SK-N-DZ (cell line): Measurements from ENCODE around the gene CEACAM18.
"Not testable (repeated sequence)": the region's sequence is repeated elsewhere in the genome, so short reads cannot be mapped to it uniquely, and the experiment has no call there.

Experiments
- DNase-seq: peaks from one replicate; pipeline ENCODE4 v3.0.0-alpha.2; 2015; ENCODE audit warnings: low spot score

The CEACAM18 gene

GRCh38 chr19:51493776-51494175, 15.4 kb downstream of the CEACAM18 start:
- no peak for DNase-seq

GRCh38 chr19:51497666-51498065, 19.3 kb downstream of the CEACAM18 start:
- no peak for DNase-seq

GRCh38 chr19:51500931-51501330, 22.6 kb downstream of the CEACAM18 start:
- not testable (repeated sequence) for DNase-seq

DNA sequence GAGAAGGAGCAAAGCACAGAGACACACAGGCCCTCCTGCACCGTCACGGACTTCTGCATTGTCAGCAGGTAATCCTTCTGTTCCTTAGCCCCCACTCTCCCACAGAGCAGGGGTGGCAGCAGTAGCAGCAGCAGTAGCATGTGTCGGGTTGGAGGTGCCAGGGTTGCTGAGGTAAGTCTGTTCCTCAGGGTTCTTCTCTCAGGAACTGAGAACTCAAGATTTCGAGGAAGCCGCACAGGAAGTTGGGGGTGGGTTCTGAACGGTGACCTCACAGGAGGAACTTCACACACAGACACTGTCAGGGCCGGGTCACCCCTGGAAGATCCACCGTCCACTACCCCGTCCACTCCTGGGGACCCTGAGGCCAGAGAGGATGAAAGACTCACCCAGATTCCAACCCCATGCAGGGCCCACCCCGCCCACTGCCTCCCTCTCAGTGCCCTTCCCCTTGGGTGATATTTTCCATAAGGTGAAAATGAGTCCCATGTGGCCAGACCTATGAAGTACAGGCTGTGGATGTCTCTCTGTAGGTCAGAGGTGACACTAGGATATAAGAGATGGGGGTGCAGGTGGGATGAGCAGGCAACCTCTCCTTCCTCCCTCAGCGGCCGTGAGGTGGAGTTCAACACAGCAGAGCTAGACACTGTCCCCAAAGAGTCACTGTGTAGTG, 23.4 kb downstream of the CEACAM18 start, which contains the start of gene SIGLEC12:
Gene SIGLEC12 (minus strand): TSS at position 207 of the 670 bp plus-strand sequence. CDS start 67 bp downstream, at position 140.
- DNase-seq = no peak

DNA sequence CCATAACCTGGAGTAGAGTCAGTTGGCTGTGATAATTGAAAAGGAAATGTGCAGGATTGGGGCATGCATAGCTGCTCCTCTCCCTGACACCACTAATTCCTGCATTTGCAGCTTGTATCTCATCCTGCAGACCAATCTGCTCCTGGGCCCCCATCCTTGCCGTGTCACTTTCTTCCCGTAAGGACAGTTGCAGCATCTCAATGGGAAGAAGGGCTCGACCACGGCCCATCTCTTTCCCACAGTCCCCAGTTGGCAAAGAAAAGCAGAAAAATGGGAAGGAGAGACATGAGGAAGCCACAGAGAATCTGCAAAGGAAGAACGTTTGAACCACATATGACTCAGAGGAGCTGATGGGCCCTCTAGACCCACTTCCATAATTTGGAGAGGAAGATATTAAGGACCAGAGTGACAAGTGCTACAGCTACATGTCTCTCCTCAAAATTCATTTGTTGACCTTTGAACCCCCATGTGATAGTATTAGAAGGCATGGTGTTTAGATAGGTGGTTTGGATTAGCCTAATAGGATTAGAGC, 25.0 kb downstream of the CEACAM18 start:
- DNase-seq = no peak

DNA sequence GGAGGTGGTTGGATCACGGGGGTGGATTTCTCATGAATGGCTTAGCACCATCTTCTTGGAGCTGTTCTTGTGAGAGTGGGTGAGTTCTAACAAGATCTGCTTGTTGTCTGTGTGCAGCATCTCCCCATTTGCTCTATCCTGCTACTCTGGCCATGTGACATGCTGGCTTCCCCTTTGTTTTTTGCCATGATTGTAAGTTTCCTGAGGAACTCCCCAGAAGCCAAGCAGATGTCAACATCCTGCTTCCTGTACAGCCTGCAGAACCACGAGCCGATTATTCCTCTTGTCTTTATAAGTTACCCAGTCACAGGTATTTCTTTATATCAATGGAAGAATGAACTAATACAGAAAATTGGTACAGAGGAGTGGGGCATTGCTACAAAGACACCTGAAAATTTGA, 25.6 kb downstream of the CEACAM18 start:
- no peak for DNase-seq

DNA sequence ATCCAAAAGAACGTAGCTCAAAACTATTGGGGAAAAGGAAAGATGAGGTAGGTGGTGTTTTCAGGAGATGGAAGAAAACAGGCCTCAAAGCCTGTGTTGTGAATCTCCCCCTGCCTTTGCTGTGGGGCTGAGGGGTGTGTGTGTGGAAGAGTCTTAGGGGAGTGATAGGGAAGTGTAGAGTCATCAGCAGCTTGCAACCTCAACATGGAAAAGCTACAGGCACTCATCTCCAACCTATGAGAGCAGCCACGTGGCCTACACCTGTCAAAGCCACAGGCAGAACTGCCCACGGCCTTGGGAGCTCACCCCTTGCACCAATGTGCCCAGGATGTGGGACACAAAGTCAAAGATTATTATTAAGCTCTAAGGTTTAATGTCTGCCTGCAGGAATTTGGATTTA, 27.6 kb downstream of the CEACAM18 start:
- DNase-seq = no peak

DNA sequence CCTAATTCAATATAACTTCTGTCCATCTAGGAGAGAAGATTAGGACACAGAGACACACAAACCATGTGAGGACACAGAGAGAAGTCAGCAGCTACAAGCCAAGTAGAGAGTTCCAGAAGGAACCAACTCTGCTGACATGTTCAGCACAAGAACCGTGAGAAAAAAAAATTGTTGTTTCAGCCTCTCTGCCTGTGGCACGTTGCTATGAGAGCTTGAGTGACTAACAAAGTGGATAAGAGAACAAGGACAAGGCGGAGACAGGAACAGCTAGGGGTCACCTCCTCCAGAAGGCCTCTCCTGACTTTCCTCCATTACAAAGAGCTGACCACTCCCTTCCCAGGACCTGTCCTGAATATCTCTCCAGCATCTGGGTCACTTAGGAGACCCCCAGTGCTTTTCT, 28.9 kb downstream of the CEACAM18 start:
- no peak for DNase-seq

DNA sequence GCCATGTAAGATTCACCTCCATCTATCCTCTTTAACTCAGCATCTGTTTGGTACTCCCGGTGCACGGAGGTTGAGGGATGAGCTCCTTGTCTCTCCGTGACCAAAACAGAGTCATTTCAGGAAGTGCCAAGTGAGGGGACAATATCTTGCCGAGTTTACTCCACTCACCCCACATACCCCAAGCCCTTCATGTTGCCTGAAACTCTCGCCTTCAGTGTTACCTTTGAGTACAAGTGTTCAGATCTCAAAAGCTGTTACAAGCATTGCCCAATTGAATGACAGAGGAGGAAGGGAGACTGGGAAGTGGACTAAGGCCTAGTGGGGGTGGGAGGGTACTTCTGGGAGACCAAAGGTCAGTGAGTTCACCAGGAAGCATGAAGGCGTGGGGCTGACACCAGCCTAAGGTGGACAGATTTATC, 29.3 kb downstream of the CEACAM18 start:
- no peak for DNase-seq

- no peak for DNase-seq
Measured at GRCh38 chr19:51508059-51508733, 29.9 kb downstream of the CEACAM18 start.

GRCh38 chr19:51509823-51510660, 31.7 kb downstream of the CEACAM18 start:
- no peak for DNase-seq

DNA sequence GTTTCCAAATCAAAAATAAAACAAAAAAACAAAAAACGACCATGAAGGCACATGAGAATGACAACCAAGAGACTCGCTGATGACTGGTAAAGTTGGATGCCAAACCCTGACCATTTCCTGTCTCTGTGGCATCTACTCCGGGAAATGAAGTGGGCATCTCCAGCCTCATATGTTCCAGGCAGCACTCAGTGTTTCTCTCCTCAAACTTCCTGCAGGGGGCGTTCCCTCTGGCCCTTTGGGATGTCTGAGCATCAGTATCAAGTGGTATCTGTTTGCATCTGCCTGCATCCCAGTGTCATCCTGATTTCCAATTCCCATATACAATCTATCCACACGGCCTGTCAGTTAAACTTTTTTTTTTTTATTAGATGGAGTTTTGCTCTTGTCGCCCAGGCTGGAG, 33.0 kb downstream of the CEACAM18 start:
- DNase-seq = no peak

- no peak for DNase-seq
Measured at GRCh38 chr19:51513968-51514367, 35.6 kb downstream of the CEACAM18 start.

- DNase-seq = peak; percentile 6
Measured at GRCh38 chr19:51514866-51515481, 36.6 kb downstream of the CEACAM18 start.

GRCh38 chr19:51520728-51521127, 42.4 kb downstream of the CEACAM18 start:
- no peak for DNase-seq

- no peak for DNase-seq
Measured at GRCh38 chr19:51521357-51521756, 43.0 kb downstream of the CEACAM18 start.

DNA sequence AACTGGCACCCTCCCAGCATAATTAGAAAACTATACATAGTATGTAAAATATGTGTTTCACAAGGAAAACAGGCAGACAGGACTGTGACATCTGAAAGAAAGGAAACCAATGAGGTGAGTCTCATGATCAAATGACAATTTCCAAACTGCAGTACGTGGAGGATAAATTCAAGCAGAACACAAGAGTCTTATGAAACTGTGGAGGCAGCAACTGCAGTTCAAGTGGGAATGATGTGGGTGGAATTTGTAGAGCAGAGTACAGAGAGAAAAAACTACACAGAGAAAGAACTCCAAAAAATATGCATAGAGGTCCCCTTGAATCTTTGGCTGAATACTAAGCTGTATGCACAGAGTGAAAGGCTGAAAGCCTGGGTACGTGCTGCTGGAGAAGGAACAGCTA, 43.4 kb downstream of the CEACAM18 start:
- DNase-seq = no peak

DNA sequence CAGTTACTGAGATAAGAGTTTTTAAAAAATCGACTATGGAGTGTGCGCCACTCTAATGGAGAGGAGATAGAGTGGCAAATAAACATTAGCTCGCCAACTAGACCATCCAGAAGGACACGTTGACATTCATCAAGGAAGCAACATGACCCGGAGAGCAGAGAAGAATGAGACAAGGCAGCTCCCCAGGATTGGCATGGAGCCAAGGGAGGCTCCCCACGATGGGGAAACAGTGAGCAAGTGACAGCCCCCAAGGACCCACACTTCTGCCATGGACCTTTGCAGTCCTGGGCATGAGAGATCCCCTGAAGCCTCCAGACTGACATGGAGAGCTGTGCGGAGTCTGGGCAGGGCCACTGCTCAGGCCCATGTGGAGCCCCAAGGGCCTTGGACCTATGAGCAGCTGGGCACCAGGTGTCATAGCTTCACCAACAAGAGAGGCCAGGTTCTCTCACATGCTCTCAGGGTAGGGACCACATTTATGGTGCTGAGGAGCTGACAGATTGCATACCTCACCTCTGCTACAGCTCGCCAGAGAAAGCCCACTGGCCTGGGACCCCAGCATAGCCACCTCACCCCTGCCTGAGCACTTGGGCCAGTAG, 46.4 kb downstream of the CEACAM18 start:
- DNase-seq = no peak

GRCh38 chr19:51525651-51526050, 47.3 kb downstream of the CEACAM18 start:
- DNase-seq = no peak

- DNase-seq = no peak
Measured at GRCh38 chr19:51529301-51529700, 51.0 kb downstream of the CEACAM18 start.

DNA sequence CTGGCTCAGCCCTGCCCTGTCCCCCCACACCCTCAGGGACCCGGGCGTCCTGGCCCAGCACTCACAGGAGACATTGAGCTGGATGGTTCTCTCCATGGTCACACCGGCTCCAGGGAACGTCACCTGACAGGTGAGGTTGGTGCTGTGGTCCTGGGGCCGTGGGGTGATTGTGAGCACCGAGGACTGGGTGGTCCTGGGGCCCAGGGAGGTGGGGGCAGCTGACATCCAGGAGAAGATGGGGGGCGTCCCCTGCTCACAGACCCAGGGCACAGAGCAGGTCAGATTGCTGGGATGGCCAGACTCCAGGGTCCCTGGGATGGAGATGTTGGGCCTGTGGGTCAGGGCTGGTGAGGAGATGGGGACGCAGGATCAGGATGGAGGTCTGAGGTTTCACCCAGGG, 52.3 kb downstream of the CEACAM18 start:
- DNase-seq = no peak
